ENCODE data around the gene PRKCE.

- TF ChIP-seq EZH2 (IDR thresholded peaks at IDR 0.05; ENCODE audit: borderline replicate concordance, low read length): no peak
- TF ChIP-seq, protein P1, sequence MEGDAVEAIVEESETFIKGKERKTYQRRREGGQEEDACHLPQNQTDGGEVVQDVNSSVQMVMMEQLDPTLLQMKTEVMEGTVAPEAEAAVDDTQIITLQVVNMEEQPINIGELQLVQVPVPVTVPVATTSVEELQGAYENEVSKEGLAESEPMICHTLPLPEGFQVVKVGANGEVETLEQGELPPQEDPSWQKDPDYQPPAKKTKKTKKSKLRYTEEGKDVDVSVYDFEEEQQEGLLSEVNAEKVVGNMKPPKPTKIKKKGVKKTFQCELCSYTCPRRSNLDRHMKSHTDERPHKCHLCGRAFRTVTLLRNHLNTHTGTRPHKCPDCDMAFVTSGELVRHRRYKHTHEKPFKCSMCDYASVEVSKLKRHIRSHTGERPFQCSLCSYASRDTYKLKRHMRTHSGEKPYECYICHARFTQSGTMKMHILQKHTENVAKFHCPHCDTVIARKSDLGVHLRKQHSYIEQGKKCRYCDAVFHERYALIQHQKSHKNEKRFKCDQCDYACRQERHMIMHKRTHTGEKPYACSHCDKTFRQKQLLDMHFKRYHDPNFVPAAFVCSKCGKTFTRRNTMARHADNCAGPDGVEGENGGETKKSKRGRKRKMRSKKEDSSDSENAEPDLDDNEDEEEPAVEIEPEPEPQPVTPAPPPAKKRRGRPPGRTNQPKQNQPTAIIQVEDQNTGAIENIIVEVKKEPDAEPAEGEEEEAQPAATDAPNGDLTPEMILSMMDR (conservative IDR thresholded peaks at IDR 0.05 in 1 of 2, IDR thresholded peaks at IDR 0.05 in 1 of 2; ENCODE audit: extremely low read depth in 1 of 2, insufficient read depth in 1 of 2, low read depth in 1 of 2, low read length in 2 of 2): no peak
Observed at GRCh38 chr2:46211461-46211860, 560.0 kb downstream of the PRKCE start.

Data from mammary epithelial cell (primary cell).